ENCODE results near the gene AVPR1A.
"Not testable (repeated sequence)": the region's sequence is repeated elsewhere in the genome, so short reads cannot be mapped to it uniquely, and the experiment has no call there.

AVPR1A gene

GRCh38 chr12:63150713-63151622 is at the start of gene AVPR1A:
Gene AVPR1A (minus strand): TSS chr12:63151201. CDS start chr12:63150836, 365 bp downstream.
- DNase-seq (ENCODE audit: low spot score), result no peak

- DNase-seq (ENCODE audit: low spot score), result no peak
Observed at GRCh38 chr12:63196168-63196567, 45.2 kb upstream of the AVPR1A start.

GRCh38 chr12:63179224-63179623 is 28.2 kb upstream of the AVPR1A start:
- no peak for DNase-seq (ENCODE audit: low spot score)

- DNase-seq (ENCODE audit: low spot score), result no peak
Observed at GRCh38 chr12:63170321-63170720, 19.3 kb upstream of the AVPR1A start.

GRCh38 chr12:63167741-63168140 is 16.7 kb upstream of the AVPR1A start:
- not testable (repeated sequence) for DNase-seq (ENCODE audit: low spot score)

- DNase-seq (ENCODE audit: low spot score), result no peak
Observed at GRCh38 chr12:63164911-63165310, 13.9 kb upstream of the AVPR1A start.

DNA sequence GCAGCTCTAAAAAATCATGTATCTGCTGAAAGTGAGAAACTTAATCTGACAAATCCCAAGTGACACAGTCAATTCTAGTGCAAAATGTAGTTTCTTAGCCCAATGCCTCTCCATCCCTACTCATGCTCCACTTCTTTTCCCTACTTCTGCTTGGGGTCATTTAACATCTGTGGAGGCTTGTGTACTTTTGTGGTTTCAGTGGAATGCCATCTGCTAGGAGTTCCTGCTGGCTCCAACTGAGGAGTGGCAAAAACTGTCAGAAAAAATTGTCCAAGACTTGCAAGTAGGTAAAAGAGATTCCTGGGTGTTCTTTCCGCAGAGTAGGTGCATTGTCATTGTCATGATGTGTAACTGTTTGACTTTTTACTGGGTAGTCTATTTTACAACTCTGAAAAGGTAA is 12.5 kb upstream of the AVPR1A start:
- no peak for DNase-seq (ENCODE audit: low spot score)

DNA sequence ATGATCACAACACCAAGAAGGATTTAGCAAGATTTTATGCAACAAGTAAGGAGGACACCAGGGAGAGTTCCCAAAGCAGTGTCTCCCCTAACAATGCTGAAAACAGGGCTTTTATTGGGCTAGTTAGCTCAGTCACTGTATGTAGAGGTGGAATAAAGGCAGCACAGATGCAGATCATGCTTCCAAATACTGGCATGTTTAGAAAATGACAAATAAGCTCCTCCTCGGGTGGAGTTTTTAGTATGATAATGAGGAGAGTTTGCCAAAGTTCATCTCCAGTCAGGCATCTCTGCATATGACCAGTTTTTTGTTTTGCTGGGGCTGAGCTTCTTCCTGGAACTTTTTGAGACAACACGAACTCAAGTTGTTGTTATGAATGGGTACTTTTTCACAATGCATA is 4.4 kb upstream of the AVPR1A start:
- DNase-seq (ENCODE audit: low spot score), result no peak

DNA sequence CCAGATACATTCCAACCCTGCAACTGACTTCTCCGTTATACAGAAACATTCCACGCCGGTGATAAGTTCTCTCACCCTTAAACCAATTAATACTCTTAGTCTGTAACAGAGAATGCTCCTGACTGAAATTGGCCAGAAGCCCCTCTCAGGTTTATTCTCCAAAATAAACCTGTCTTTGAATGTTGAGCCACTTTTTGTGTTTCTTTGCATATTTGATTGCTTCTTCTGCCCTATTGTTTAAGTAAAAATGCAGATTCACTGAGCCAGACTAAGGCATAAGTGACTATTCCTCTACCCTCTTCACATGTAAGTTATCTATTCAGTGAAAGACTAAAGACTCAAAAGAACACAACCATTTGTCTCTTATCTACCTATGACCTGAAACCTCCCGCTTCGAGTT is 3.6 kb upstream of the AVPR1A start:
- DNase-seq (ENCODE audit: low spot score), result no peak

DNA sequence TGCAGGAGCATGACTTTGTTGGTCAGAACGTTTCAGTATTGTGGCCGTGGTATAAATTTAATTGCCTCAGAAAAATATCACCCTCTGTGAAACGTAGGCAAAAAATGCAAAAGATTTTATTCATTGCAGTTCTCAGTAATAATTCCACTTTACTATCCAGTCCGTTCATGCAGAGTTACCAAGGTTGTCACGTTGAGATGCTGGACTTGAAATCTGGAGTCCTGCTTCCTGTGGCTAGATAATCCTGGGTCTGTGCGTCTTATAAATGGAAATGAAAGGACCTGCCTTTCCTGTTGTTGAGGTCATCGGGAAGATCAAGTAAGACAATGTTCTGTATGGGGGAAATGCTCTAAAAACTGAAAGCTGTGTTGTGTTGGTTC is 1.3 kb upstream of the AVPR1A start:
- no peak for DNase-seq (ENCODE audit: low spot score)

- DNase-seq (ENCODE audit: low spot score), result no peak
Observed at GRCh38 chr12:63151623-63152320, 771 bp upstream of the AVPR1A start.

DNA sequence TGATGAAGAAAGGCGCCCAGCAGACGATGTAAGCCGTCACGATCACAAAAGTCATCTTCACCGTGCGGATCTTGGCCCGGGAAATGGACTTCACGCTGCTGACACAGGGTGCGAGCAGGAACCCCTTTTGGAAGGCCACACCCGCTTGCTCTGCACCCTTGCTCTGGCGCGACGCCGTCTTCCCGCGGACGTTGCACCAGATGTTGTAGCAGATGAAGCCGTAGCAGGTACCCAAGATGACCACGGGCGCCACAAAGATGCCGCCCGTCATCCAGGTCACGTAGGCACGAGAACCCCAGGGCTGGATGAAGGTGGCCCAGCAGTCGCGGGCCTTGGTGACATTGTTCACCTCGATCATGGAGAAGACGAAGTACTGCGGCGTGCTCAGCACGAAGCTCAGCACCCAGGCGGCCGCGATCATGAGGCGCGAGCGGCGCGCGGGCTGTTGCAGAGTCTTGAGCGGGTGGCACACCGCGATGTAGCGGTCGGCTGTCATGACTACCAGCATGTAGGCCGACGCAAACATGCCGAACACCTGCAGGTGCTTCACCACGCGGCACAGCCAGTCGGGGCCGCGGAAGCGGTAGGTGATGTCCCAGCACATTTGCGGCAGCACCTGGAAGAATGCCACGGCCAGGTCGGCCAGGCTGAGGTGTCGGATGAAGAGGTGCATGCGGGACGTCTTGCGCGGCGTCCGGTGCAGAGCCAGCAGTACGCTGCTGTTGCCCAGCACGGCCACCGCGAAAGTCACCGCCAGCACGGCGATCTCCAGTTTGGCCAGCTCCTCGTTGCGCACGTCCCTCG is 890 bp downstream of the AVPR1A start:
- DNase-seq (ENCODE audit: low spot score), result no peak

DNA sequence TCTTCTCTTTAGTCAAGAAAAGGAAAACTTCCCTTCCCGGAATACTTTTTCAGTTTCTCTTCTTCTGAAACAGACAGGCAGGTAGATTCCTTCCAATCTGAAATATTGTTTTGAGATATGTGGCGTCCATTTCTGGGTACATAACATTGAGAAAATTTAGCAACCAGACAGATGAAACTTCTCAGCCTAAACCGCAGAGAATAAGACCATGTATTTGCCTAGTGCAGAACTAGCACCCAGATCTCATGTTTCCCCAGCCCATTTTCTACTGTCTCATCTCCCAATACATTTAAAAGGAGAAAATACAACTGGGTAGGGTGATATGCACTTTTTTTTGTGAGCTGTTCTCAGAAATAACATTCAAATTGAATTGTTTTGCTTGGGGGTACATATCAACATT is 6.4 kb downstream of the AVPR1A start:
- no peak for DNase-seq (ENCODE audit: low spot score)

DNA sequence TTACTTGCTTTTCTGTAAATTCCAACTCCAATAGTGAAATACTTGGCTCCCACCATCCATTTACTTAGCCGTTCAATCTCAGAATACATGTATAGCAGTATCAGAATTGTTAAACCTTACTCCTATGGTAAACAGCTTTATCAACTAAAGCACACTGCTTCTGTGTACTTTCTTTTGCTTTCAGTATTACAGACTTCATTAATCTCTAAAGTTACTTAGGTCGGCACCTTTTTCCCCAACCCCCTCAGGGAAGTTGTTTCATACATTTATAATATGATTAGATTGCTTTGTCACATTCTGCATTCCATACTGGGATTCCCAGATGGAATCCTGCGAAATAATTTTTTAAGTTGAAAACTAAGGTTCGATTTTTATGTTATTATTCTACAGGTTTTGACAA is 12.5 kb downstream of the AVPR1A start:
- no peak for DNase-seq (ENCODE audit: low spot score)

DNA sequence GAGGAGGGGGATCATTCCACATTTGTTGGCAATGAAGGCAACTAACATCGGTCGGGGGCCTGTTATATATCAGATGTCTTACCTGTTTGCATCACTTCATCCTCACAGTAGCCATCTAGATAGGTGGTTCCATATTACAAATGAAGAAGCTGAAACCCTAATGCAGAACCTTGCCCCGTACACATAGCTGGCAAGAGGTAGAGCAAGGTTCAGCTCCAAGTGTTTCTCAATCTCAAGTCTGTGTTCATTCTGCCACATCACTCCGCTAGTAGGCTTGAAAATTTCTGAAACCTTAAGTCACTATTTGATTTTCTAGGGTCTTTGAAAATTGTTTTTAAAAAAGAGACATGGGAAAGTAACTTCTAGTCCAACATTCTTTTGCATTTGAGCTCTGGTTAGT is 17.0 kb downstream of the AVPR1A start:
- DNase-seq (ENCODE audit: low spot score), result no peak

DNA sequence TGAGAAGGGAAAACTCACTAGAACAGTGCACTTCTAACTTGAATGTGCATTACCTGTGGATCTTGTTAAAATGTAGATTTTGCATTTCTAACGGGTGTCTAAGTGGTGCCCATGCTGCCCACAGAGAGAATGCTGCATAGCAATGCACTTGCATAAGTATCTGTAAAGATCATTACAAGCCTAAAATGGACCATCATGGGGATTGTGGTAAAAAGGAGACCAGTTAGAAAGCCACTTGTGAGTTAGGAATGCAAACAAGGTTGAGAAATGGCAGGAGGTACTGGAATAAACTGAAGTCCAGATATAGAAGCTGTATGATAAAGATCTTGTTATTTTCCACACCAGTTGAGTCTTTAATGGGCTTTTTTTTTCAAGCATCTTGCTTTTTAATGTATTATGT is 18.8 kb downstream of the AVPR1A start:
- no peak for DNase-seq (ENCODE audit: low spot score)

DNA sequence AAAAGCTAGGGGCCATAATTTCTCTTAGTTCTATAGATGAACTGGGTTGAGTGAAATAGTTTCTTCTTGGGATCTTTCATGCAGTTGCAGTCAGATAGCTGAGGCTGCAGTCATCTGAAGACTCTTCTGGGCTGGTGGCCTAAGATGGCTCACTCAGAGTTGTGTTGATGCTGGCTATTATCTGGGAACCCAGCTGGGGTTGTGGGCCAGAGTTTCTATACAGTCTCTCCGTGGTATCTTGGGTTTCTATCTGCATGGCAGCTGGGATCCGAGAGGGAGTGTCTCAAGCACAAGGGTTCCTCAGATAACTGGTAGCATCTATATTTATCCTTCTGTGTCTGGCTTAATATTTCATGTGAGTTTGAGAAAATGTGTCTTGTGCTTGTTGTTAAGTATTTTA is 21.1 kb downstream of the AVPR1A start:
- peak; percentile 15 for DNase-seq (ENCODE audit: low spot score)

- no peak for DNase-seq (ENCODE audit: low spot score)
Observed at GRCh38 chr12:63124778-63125177, 26.2 kb downstream of the AVPR1A start.

DNA sequence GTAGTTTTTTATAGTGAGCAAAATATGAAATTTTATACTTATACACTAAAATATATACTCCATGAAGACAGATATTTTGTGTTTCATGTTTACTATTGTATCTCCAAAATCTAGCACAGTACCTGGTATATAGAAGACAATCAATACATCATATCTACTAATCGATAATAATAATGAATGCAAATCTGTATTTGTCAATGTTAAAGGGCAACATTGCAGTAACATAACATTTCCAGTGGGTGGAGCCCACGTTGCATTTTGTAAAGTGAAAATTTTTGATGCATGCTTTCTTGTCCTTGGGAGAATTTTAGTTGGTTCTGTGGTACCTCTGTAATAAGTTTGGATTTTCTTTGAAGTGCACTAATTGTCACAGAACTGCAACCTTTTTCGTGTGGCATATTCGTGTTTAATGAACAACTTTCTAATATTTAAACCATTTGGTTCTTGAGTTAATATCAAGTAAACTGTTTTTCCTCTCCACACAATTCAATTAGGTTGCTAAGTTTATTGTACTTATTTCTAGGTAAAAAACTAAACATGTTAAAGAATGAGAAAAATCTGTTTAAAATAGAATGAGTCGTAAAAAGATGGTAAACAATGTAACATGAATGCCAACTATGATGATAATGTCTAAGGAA is 47.4 kb downstream of the AVPR1A start:
- DNase-seq (ENCODE audit: low spot score), result peak; percentile 8

DNA sequence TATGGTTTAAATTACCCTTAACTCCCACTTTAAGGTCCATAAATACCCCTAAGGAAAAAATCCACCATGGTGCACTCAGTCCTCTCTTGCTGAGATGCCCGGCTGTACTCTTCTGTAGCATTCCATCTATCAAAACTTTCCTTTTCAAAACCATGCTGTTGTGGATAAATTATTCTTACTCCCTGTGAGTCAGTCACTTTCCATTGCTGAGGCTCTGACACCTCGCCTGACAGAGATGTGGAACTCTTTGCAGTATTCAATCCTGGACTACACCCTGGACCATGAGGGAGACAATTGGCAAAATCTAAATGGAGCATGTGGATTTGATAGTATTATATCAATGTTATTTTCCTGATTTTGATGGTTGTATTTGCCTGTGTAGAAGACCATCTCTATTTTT is 49.1 kb downstream of the AVPR1A start:
- DNase-seq (ENCODE audit: low spot score), result no peak

GRCh38 chr12:63098851-63099250 is 52.1 kb downstream of the AVPR1A start:
- no peak for DNase-seq (ENCODE audit: low spot score)

DNA sequence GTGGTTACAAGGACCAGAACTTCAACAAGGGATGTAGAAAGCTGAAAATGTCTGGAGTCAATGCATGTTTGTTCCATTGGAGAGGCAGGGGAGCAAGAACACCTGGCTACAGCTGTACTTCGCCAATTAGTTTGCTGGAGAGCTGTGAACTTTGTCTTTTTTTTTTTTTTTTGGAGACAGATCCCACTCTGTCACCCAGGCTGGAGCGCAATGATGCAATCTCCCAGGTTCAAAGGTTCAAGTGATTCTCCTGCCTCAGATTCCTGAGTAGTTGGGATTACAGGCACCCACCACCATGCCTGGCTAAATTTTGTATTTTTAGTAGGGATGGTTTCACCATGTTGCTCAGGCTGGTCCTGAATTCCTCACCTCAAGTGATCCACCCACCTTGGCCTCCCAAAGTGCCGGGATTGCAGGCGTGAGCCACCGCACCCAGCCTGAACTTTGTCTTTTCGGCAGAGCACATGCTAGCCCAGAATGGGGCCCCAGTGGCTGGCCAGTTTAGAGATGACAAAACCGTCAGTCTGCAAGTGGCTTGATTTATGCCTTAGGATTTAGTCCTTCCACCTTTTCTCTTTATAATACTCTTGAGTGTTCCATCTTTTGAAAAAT is 55.5 kb downstream of the AVPR1A start:
- DNase-seq (ENCODE audit: low spot score), result no peak

Data from hematopoietic multipotent progenitor cell treated with erythropoietin and hydrocortisone succinate and interleukin-3 and kit ligand, for 17 days (in vitro differentiated cells).